GM12864 (cell line): ENCODE data around the gene SPNS2.

ENCODE experiments used
- DNase-seq: peaks from one replicate; pipeline ENCODE4 v3.0.0-alpha.2; 2011; ENCODE audit warnings: low read depth
- H3K4me3 ChIP-seq: 2 replicates; pipeline ENCODE4 v1.5.1; 2011; ENCODE audit warnings: mild to moderate bottlenecking, low read depth, low read length, control low read depth
- CTCF ChIP-seq: IDR thresholded peaks from 2 replicates; pipeline ENCODE4 v1.5.1; 2011; ENCODE audit warnings: low read depth, mild to moderate bottlenecking, moderate library complexity, low read length, control low read depth, inconsistent platforms; ENCODE audit errors: missing control alignments

Gene SPNS2

GRCh38 chr17:4476017-4476416, 22.7 kb upstream of the SPNS2 start:
- DNase-seq: no peak
- H3K4me3 ChIP-seq: no peak overlapping the region
- TF ChIP-seq CTCF: no peak

GRCh38 chr17:4476511-4477070, 22.1 kb upstream of the SPNS2 start:
- no peak for DNase-seq
- TF ChIP-seq CTCF: no peak
- no peak overlapping the region for H3K4me3 ChIP-seq

DNA sequence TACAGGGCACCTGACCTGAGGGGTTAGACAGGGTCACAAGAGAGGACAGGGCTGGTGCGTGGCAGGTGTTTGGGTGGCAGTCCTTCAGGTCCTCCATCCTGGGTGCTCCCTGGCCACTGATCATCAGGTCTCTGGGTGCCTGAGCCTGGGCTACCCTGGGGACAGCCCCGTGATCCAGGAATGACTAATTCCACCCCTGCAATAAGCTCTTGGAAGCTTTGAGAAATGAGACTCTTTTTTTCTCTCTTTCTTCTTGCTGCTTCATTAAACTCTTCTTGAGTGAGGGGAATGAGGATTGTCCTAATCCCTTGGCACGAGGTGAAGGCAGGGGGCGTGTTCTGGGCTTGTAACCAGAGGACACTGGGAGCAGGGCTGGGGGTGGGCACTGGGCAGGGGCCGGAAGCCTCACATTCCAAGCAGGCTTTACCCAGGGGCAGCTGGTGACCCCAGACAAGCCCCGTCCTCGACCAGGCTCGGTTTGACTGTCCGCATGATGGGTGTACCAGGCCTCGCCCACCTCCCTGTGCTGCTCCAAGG, 21.4 kb upstream of the SPNS2 start:
- no peak overlapping the region for H3K4me3 ChIP-seq
- DNase-seq: no peak
- no peak for TF ChIP-seq CTCF

DNA sequence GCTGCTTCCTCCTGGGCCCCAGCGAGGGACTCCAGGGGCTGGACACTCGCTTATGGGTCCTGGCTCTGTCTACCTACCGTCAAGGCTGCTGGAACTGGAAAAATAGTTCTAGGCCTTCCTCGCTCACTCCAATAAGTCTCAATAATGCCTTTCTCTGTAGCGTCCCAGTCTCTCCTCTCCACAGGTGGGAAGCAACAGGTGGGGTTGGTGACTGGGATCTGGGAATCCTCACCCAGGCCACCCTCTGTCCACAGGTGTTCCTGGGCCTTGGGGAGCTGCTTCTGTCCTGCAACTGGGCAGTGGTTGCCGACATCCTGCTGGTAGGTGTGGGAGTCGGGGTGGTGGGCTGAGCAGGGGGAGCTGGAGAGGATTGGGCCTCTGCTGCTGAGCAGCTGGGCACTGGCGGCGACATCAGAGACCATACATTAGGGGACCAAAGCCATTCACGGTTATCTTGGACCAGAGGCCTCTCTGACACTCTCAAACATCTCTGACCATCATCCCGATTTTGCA, 20.3 kb upstream of the SPNS2 start:
- H3K4me3 ChIP-seq: no peak overlapping the region
- TF ChIP-seq CTCF: no peak
- no peak for DNase-seq

GRCh38 chr17:4479340-4479981, 19.2 kb upstream of the SPNS2 start:
- TF ChIP-seq CTCF: no peak
- DNase-seq: no peak
- no peak overlapping the region for H3K4me3 ChIP-seq

GRCh38 chr17:4479982-4480751, 18.5 kb upstream of the SPNS2 start:
- H3K4me3 ChIP-seq: no peak overlapping the region
- TF ChIP-seq CTCF: no peak
- no peak for DNase-seq
